ENCODE data around the gene DGCR2. TPM values are rescaled to one million over a fixed set of nuclear protein-coding genes. Genes with fewer than 3 reads are reported as not detected.

Gene DGCR2
- polyA plus RNA-seq, 3 donors: 13.4 to 32.6 (median 24.3) TPM

DNA sequence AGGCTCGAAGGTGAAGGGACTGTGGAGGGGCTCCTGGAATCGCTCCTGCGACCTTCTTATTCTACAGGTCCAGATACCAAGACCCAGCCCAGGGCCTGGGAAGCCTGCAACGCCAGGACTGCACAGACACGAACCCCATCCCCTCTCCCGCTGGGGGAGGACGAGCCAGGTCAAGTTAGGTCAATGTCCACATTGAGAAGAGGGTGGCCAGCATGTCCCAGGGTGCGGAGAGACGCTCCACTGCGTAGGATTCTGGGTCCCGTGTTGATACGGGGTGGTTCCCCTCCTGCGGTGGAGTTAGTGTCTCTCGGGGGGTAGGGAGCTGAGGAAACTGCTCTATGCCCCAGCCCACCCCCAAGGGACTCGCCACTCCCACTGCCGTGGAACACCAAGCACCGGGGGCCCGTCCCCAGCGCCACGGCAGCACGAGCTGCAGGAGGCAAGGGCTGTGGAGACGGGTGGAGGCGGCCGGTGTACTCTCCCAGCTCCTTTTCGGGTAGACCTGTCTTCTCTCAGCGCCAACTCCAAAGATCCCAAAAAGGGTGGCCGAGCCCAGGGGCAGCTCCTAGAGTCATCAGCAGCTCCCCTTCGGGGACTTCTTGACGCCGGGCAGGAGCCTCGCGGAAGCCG lies 26.3 kb upstream of the DGCR2 start:
- 26 to 34% (median 33%) methylated on average over 30 to 33 of the region's 33 CpGs for WGBS, 3 donors
- H3K27ac ChIP-seq (ENCODE audit: low read depth, low read length): no peak overlapping the region

DNA sequence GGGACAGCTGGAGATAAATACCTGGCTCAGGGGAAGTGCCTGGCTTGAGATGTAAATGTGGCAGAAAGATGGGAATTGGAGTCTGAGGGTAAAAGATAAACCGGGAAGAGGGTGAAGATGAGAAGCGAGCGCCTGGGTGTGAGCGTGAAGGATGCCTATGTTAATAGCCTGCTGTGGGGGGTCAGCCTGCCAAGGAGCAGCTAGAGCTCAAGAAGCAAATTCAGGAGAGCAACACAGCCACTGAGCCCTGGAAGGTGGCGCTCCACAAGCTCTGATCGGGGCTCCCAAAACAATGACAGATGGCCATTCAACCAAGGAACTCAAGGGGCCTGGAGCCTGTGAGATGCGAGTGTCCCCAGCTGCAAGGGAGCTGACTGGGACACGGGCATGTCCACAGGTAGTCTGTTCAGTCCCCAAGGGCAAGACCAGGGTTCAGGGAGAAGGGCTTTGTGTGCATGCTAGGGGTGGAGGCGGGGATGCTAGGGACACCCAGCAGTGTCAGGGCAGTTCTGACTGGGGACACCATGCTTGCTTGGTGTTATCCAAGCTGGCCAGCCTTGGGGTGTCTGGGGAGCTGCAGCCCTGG lies 25.1 kb upstream of the DGCR2 start:
- 31 to 43% (median 41%) methylated on average over 9 of the region's 9 CpGs for WGBS, 3 donors
- H3K27ac ChIP-seq (ENCODE audit: low read depth, low read length): no peak overlapping the region

DNA sequence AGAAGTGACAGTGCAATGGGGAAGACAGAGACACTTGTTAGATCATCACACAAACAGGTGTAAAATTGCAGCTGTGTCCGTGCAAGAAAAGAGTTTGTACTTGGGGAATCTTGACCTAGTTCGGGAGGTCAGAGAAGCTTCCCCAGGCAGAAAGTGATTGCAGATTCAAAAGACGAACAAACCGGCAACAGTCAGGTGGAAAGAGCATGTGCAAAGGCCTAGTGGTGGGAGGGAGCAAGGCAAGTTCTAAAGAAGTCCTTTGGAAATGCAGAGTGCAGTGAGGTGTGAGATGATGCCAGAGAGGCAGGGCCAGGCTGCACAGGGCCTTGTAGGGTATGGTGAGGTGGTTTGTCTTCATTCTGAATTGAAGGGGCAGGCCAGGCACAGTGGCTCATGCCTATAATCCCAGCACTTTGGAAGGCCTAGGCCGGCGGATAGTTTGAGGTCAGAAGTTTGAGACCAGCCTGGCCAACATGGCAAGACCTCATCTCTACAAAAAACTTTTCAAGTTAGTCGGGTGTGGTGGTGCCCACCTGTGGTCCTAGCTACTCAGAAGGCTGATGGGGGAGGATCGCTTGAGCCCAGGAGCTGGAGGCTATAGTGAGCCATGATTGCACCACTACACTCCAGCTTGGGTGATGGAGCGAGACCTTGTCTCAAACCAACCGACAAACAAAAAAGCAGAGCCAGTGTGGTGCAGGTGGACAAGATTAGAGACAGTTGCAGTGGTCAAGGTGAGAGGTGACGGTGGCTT lies 24.2 kb upstream of the DGCR2 start:
- H3K27ac ChIP-seq (ENCODE audit: low read depth, low read length): no peak overlapping the region
- 73 to 84% (median 82%) methylated on average over 11 of the region's 11 CpGs for WGBS, 3 donors

DNA sequence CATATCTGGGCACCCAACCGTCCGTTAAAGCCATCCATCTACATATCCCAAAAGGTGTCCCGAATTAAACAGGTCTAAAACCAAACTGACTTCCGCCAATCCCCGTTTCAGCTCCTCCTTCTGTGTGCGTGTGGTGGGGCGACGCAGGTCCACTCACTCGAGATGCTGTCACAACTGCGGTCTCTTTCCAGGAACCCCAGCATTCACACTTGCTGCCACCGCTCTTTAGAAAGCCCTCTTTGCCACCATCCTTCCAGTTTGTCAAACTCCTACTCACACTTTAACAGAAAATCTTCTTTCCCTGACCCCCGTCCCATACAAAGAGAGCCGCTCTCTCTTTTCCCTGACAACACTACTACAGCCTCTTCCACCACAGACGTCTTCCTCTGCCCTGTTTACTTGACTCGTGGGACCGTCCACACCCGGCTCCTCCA lies 21.8 kb upstream of the DGCR2 start:
- WGBS, 3 donors: 1 to 3% (median 2%) methylated on average over 17 of the region's 17 CpGs
- H3K27ac ChIP-seq (ENCODE audit: low read depth, low read length): no peak overlapping the region

DNA sequence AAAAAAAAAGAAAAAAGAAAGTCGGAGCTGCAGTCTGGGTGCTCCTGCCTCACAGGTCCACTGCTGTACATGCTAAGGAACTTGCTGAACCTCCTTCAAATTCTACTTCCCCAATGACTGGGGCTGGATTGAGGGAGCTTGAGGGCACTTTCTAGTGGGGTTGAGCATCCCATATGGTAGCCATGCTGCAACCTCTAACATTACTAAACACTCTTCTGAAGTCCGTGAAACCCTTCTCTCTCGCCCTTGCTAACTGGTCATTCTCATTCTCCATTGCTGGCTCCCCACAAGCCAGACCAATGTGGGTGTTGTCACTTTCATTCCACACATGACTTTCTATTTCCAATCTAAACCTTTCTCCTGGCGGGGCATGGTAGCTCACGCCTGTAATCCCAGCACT lies 21.0 kb upstream of the DGCR2 start:
- no peak overlapping the region for H3K27ac ChIP-seq (ENCODE audit: low read depth, low read length)
- WGBS, 3 donors: 86 to 93% (median 88%) methylated on average over 5 of the region's 5 CpGs

DNA sequence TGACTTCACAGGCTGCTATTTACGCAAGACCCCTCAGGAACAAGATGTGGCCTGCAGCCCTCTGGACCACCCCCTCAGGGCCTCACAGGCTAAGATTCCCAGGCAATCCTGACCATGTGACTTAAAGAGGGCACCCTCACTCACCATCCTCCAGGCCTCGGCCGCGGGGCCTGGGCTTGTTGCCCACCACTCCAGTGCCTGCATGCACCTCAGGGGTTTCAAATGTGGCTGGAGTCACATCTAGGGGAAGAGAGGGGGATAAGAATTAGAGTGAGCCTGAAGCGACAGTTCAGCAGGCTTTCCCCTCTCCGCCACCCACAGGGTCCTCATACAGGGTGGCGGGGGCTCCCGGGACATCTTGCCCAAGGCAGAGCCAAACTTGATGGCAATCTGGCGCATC lies 20.2 kb upstream of the DGCR2 start:
- no peak overlapping the region for H3K27ac ChIP-seq (ENCODE audit: low read depth, low read length)
- 95 to 97% (median 96%) methylated on average over 9 of the region's 9 CpGs for whole genome bisulfite sequencing, 3 donors

DNA sequence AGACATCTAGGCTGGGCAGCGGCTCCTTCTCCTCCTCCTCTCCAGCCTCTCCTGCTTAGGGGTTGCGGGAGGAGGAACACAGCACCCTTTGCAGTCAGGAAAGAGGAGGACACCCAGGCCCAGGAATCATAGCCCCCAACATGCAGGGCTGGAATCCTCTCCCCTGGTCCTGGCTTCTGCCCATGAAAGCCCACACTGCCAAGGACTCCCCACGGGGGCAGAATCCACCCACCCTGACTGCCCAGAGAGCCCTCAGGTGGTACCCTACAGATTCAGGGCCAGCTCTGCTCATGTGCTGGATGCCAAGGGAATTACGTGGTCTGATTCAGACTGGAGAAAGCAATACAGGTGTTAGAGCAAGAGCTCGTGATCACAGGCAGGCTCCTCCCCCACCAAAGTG lies 17.8 kb upstream of the DGCR2 start:
- WGBS, 3 donors: 85 to 91% (median 88%) methylated on average over 5 of the region's 5 CpGs
- H3K27ac ChIP-seq (ENCODE audit: low read depth, low read length): no peak overlapping the region

DNA sequence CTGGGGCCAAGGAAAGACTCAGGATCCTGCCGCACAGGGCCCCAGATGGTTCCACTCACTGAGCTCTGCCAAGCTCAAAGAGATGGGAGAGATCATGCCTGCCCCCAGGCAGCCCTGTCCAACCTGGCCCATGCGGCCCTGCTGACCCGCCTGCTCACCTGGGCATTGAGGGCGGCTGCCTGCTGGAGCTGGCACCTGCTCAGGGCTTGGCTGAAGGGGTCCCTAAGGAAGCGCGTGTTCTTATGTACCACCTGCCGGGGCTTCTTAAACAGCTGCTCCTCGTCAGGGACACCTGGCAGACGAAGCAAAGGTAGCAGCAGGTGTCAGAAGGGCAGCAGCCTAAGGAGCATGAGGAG lies 16.8 kb upstream of the DGCR2 start:
- 92 to 94% (median 92%) methylated on average over 9 of the region's 9 CpGs for WGBS, 3 donors

DNA sequence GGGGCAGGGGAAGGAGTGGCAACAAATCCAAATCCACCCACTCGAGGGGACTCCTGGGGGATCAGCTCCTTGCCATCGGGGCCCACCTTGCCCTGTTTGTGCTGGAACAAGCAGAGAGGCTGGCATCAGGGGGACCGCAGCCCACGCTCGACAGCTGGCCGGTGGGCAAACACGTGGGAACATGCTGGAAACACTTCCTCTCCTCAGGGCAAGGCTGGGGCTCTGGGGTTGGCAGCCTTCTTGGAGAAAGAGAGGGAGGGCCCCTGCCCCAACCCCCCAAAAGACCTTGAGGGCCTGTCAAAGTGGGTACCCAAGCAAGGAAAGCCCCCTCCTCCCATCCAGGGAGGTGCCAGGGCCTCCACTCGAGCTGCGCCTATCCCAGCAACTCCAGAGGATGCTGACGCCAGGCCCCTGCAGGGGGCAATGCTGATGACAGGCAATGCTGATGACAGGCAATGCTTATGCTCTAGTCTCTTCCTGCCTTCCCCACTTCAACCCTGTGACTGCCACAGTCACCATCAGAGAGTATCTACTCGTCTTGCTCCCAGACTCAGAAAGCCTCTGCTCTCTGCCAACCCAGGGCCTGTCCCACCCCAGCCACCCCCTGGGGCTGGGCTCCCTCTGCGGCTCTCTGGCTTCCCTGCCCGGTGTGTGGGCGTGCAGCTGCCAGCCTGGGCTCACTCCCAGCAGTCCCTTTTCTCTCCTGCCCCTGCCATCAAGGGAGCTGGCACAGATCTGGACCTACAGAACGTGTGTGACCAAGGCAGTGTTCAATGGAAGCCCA lies 16.2 kb upstream of the DGCR2 start:
- H3K27ac ChIP-seq (ENCODE audit: low read depth, low read length): no peak overlapping the region
- 89 to 91% (median 91%) methylated on average over 15 of the region's 15 CpGs for WGBS, 3 donors

More for the DNA sequence above, 16.8 kb upstream of the DGCR2 start:
- no peak overlapping the region for H3K27ac ChIP-seq (ENCODE audit: low read depth, low read length)

DNA sequence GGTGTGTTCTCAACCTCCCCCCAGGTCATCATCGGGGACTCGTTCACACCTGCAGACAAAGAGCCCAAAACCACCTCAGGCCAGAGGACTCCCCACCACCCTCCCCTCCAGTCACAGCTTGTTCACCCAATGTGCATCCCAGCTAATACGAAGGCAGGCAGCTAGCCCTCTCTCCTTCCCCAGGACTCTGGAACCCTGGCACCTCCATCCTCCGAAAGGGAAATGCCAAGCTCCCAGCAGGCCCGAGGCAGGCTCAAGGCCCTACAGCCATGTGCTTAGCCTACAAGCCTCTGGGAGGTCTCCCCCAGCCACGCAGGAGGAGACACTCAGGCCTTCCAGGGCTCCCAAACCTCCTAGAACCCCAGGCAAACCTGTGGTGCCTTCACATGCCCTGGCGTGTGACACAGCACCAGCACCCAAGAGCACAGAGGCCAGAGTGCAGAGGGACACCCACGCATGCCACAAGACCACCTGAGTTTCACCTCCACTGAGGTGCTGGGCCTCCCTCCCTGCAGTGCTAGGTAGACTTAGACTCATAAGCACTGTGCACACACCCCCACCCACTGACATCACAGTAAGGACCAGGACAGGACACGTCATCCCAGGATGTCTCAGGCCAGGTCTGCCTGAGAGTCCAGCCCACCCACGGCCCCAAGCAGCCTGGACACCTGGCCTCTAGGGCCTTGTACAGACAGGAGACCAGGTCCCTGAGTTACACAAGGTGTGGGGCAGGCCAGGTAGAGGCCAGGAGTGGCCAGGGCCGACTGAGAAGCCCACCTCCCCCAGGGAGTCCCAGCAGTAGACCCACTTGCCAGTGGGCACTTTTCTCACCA lies 15.4 kb upstream of the DGCR2 start:
- no peak overlapping the region for H3K27ac ChIP-seq (ENCODE audit: low read depth, low read length)
- WGBS, 3 donors: 89 to 91% (median 90%) methylated on average over 11 of the region's 11 CpGs

DNA sequence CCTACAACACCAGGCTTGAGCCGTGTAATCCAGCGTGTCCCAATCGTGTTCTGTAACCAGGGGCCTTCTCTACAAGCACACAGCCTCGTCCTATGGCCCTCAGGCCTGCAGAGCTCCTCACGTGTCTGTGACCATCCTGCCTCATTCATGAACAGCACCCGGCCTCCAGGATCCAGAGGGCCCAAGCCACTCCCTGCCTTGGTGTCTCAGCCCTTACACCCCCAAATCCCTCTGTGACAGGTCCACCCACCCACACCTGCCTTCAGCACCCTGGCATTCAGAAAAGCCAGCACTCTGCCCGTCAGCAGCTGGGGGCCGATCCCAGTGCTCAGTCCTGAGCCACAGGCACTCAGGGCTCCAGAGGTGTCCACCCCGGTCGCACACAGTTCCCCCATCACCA lies 14.7 kb upstream of the DGCR2 start:
- 92 to 97% (median 94%) methylated on average over 10 of the region's 10 CpGs for WGBS, 3 donors
- no peak overlapping the region for H3K27ac ChIP-seq (ENCODE audit: low read depth, low read length)

DNA sequence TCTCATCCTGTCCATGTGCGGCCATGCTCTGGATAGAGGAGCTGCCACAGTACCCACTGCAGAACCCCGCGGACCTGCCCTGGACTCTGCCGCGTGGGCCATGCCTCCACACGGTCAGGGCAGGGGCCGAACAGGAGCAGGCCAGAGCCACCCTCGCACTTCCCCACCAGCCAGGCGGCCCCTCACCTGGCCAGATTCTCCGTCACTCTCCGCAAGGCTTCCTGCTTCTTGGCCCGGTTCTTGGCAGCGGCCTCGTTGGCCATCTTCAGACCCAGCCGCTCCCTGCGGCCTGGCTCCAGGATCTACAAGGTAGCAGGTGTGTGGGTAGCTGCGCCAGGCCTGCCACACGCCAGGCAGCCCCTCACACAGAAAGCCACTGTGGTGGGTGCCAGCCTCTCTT lies 12.7 kb upstream of the DGCR2 start:
- no peak overlapping the region for H3K27ac ChIP-seq (ENCODE audit: low read depth, low read length)
- WGBS, 3 donors: 88 to 95% (median 92%) methylated on average over 18 of the region's 18 CpGs

DNA sequence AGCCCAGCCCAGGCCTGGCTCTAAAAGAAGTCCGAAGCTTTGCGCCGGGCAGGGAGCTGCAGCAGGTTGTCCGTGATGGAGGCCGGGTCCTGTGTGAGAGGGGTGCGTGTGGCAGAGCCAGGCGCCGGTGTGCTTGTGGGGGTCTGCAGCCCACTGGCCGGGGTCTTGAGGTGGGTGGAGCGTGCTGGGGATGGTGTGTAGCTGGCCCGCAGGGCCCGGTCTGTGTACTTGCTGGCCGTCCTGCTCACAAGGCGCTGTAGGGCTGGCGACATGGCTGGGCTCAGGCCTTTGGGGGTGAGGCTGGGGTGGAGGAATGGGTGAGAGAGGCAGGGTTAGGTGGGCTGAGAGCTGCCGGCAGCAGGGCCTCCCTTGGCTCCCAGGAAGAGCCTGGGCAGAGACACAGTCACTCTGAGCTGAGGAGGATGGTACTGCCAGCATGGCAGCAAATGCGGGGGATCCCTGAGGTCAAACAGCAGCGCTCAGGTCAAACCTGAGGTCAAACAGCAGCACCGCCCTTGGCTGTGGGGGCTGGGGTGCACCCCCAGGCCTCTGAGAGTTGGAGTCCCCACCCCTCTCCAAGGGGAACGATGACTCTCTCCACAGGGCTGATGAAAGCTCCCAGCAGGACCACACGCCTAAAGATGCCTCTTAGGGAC lies 12.1 kb upstream of the DGCR2 start:
- H3K27ac ChIP-seq (ENCODE audit: low read depth, low read length): no peak overlapping the region
- WGBS, 3 donors: 92 to 95% (median 93%) methylated on average over 21 of the region's 21 CpGs

DNA sequence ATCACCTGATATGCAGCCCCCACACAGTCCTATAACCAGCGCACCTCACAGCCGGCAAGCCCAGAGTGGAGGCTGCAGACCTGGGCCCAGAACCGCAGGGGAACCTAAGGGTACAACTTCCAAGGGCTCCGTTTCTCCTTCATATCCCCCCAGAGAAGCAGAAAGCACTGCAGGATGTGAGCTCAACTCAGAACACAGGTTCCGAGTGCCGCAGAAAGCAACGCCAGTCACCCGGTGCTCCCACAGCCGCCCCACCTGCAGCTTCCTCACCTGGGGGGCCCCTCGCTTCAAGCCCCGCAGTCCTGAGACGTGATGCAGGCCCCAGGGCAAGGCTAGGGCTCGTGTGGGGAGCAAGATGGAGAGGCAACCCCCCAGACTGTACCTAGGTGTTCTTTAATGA lies 11.3 kb upstream of the DGCR2 start:
- 93 to 94% (median 94%) methylated on average over 13 of the region's 13 CpGs for WGBS, 3 donors
- no peak overlapping the region for H3K27ac ChIP-seq (ENCODE audit: low read depth, low read length)

DNA sequence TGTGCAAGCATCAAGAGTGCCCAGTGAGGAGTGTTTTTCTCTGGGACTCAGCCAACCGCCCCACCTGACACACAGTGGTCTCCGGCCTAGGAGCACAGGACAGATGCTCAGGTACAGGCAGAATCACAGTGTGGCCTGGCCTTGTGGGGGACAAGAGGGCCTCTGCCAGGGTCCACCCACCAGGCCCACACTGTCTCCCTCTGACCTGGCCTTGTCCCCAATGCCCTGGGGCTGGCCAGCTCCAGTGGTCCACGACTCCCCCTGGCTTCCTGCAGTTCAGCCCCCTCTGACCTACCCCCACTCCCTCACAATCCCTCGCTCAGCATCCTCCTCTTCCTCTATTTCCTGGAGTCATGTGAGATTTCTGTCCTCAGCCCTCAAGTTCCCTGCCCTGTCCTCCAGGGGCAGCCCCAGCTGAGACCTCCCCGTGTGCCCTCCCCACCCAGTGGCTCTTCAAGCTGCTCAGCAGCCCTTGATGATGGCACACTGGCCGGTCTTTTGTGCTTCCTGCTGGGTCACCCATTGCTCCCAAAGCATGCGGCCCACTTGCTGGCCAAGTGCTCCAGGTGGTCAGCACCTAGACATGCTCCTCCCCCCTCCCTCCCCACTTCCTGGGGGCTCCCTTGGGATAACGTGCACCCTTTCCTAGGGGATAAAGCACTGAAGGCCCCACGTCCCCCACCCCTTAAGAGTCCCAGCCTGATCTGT lies 10.6 kb upstream of the DGCR2 start:
- 85 to 90% (median 85%) methylated on average over 9 of the region's 9 CpGs for WGBS, 3 donors
- no peak overlapping the region for H3K27ac ChIP-seq (ENCODE audit: low read depth, low read length)

DNA sequence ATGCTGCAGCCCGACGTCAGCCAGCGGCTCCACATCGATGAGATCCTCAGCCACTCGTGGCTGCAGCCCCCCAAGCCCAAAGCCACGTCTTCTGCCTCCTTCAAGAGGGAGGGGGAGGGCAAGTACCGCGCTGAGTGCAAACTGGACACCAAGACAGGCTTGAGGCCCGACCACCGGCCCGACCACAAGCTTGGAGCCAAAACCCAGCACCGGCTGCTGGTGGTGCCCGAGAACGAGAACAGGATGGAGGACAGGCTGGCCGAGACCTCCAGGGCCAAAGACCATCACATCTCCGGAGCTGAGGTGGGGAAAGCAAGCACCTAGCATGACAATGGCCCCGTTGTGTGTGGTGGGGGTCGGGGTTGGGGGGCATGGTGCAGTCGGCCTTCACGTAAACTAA lies 9.9 kb upstream of the DGCR2 start:
- 94 to 96% (median 96%) methylated on average over 18 to 20 of the region's 20 CpGs for WGBS, 3 donors

DNA sequence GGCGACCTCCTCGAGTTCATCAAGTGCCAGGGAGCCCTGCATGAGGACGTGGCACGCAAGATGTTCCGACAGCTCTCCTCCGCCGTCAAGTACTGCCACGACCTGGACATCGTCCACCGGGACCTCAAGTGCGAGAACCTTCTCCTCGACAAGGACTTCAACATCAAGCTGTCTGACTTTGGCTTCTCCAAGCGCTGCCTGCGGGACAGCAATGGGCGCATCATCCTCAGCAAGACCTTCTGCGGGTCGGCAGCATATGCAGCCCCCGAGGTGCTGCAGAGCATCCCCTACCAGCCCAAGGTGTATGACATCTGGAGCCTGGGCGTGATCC lies 9.4 kb upstream of the DGCR2 start:
- no peak overlapping the region for H3K27ac ChIP-seq (ENCODE audit: low read depth, low read length)
- WGBS, 3 donors: 95 to 97% (median 96%) methylated on average over 19 of the region's 19 CpGs

More for the DNA sequence above, 9.9 kb upstream of the DGCR2 start:
- H3K27ac ChIP-seq (ENCODE audit: low read depth, low read length): no peak overlapping the region

All from adipose tissue (tissue), 3 donors.